ENCODE measurements around the gene TNFRSF25.

DNA sequence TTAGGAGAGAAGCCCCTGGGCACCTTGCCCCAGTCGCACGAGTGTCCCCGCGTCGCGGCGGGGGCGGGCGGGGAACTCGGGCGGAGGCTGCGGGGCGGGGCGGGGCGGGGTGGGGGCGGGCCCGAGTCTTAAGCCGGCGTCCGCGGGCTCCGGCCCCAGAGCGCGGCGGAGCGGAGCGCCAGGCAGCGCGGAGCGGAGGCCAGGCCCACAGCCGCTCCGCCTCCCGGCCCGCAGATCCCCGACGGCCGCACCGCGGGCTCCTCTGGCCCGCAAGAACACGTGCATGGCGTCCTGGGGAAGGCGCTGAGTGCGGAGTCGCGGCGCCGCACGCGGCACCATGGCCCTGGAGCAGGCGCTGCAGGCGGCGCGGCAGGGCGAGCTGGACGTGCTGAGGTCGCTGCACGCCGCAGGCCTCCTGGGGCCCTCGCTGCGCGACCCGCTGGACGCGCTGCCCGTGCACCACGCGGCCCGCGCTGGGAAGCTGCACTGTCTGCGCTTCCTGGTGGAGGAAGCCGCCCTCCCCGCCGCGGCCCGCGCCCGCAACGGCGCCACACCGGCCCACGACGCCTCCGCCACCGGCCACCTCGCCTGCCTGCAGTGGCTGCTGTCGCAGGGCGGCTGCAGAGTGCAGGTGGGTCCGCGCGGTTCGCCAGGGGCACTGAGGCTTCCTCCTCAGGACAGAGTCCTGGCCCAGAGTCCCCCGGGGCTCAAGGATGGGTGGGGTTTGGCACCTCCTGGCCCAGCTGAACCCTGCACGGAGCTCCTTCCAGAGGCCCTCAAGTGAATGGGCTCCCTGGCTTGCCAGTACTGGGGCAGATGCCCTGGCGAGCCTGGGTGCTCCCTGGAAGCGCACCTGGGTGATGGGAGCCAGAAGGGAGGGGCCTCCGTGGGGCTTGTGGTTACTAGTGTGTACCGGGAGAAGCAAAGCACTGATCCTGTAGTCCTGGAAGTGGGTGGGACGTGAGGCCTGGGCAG, 41.1 kb downstream of the TNFRSF25 start, which contains the start of gene ESPN:
- no peak for TF ChIP-seq GATA2 (IDR thresholded peaks at IDR 0.05; ENCODE audit: low read depth, low read length)
- no peak for TF ChIP-seq GATA3 (IDR thresholded peaks at IDR 0.05; ENCODE audit: low read depth, low read length)
